Mesenchymal stem cell (in vitro differentiated cells and primary cell): ENCODE results near the gene IFRD1.

Experiments used
- DNase-seq: peaks from one replicate; pipeline ENCODE4 v3.0.0-alpha.2; 2013
- H2AFZ ChIP-seq: one replicate; pipeline ENCODE4 v1.6.1; 2013; ENCODE audit warnings: low read depth, mild to moderate bottlenecking, control low read depth, inconsistent platforms, low read length, moderate library complexity
- H2AK5ac ChIP-seq: 2 replicates; pipeline ENCODE4 v1.6.1; 2013; ENCODE audit warnings: low read length, moderate library complexity, mild to moderate bottlenecking, inconsistent platforms; ENCODE audit not compliant: severe bottlenecking
- H2BK120ac ChIP-seq: one replicate; pipeline ENCODE4 v1.6.1; 2013; ENCODE audit warnings: low read depth, mild to moderate bottlenecking, inconsistent platforms, low read length, moderate library complexity
- H2BK12ac ChIP-seq, 2 experiments: one replicate each; pipeline ENCODE4 v1.6.1; 2013; ENCODE audit warnings: inconsistent platforms in 2 of 2, low read length in 2 of 2, mild to moderate bottlenecking in 2 of 2, moderate library complexity in 2 of 2, control low read depth in 1 of 2
- H2BK15ac ChIP-seq: one replicate; pipeline ENCODE4 v1.6.1; 2013; ENCODE audit warnings: mild to moderate bottlenecking, low read depth, inconsistent platforms; ENCODE audit not compliant: poor library complexity, severe bottlenecking
- H2BK5ac ChIP-seq: 2 replicates; pipeline ENCODE4 v1.6.1; 2013; ENCODE audit warnings: low read depth, mild to moderate bottlenecking, low read length, control low read depth, inconsistent platforms; ENCODE audit not compliant: poor library complexity, severe bottlenecking
- H3K14ac ChIP-seq, 2 experiments: one replicate each; pipeline ENCODE4 v1.6.1; 2013; ENCODE audit warnings: inconsistent platforms in 2 of 2, low read length in 2 of 2, control low read depth in 1 of 2, mild to moderate bottlenecking in 1 of 2, moderate library complexity in 1 of 2
- H3K18ac ChIP-seq, 2 experiments: one replicate each; pipeline ENCODE4 v1.6.1; 2013; ENCODE audit warnings: inconsistent platforms in 2 of 2, low read length in 2 of 2, control low read depth in 1 of 2, low read depth in 1 of 2, mild to moderate bottlenecking in 1 of 2
- H3K23ac ChIP-seq, 2 experiments: one replicate each; pipeline ENCODE4 v1.6.1; 2013; ENCODE audit warnings: inconsistent platforms in 2 of 2, low read length in 2 of 2, mild to moderate bottlenecking in 2 of 2, moderate library complexity in 2 of 2, control low read depth in 1 of 2
- H3K27ac ChIP-seq: 2 replicates; pipeline ENCODE4 v1.5.1; 2013; ENCODE audit warnings: mild to moderate bottlenecking, moderate library complexity, low read length, control low read depth, inconsistent platforms; ENCODE audit not compliant: poor library complexity, severe bottlenecking
- H3K27me3 ChIP-seq, 2 experiments: 2 replicates each; pipeline versions ENCODE4 v1.6.1 to v1.7.0; 2013; ENCODE audit warnings: low read length in 2 of 2, mild to moderate bottlenecking in 2 of 2, moderate library complexity in 2 of 2, control low read depth in 1 of 2, inconsistent platforms in 1 of 2; ENCODE audit not compliant: control insufficient read depth in 1 of 2, insufficient read depth in 1 of 2
- H3K36me3 ChIP-seq, 2 experiments: 2 replicates each; pipeline versions ENCODE4 v1.6.1 to v1.7.0; 2013; ENCODE audit warnings: low read length in 2 of 2, control low read depth in 1 of 2, inconsistent platforms in 1 of 2, low read depth in 1 of 2, mild to moderate bottlenecking in 1 of 2; ENCODE audit not compliant: insufficient read depth in 2 of 2, control insufficient read depth in 1 of 2
- H3K4ac ChIP-seq, 2 experiments: one replicate each; pipeline ENCODE4 v1.6.1; 2013; ENCODE audit warnings: inconsistent platforms in 2 of 2, low read length in 2 of 2, mild to moderate bottlenecking in 2 of 2, moderate library complexity in 2 of 2, control low read depth in 1 of 2, low read depth in 1 of 2
- H3K4me1 ChIP-seq: 2 replicates; pipeline ENCODE4 v1.6.1; 2013; ENCODE audit warnings: low read depth, low read length, control low read depth; ENCODE audit not compliant: control insufficient read depth, insufficient read depth
- H3K4me2 ChIP-seq: 2 replicates; pipeline ENCODE4 v1.6.1; 2013; ENCODE audit warnings: low read length, mild to moderate bottlenecking, inconsistent platforms; ENCODE audit not compliant: poor library complexity, severe bottlenecking
- H3K4me3 ChIP-seq, 2 experiments: 2 replicates each; pipeline versions ENCODE4 v1.5.1 to v1.7.0; 2013; ENCODE audit warnings: low read length in 2 of 2, mild to moderate bottlenecking in 2 of 2, control low read depth in 1 of 2, low read depth in 1 of 2; ENCODE audit not compliant: insufficient read depth in 1 of 2
- H3K79me1 ChIP-seq: replicated peaks from 2 replicates; pipeline ENCODE4 v1.6.1; 2013; ENCODE audit warnings: mild to moderate bottlenecking, control low read depth, low read length, inconsistent platforms; ENCODE audit not compliant: poor library complexity, severe bottlenecking
- H3K9ac ChIP-seq: 2 replicates; pipeline ENCODE4 v1.7.0; 2013; ENCODE audit warnings: mild to moderate bottlenecking, low read length, moderate library complexity
- H3K9me3 ChIP-seq: 2 replicates; pipeline ENCODE4 v1.7.0; 2013; ENCODE audit warnings: mild to moderate bottlenecking, low read length; ENCODE audit not compliant: control insufficient read depth
- H4K8ac ChIP-seq: one replicate; pipeline ENCODE4 v1.6.1; 2013; ENCODE audit warnings: inconsistent platforms, mild to moderate bottlenecking, low read length, moderate library complexity
- H4K91ac ChIP-seq: one replicate; pipeline ENCODE4 v1.6.1; 2013; ENCODE audit warnings: mild to moderate bottlenecking, low read length, inconsistent platforms
- WGBS: methylation state at CpG from one replicate; pipeline ENCODE4 v1.1.7; 2013; ENCODE audit warnings: mixed read lengths; 5-methylcytosine and 5-hydroxymethylcytosine counted together

IFRD1 gene

GRCh38 chr7:112447406-112447805 is 2.9 kb upstream of the IFRD1 start:
- 83% methylated on average over 3 of the region's 3 CpGs for WGBS
- no peak overlapping the region for H2BK15ac ChIP-seq
- no peak overlapping the region for H3K4me3 ChIP-seq
- H3K4me2 ChIP-seq: no peak overlapping the region
- H2BK120ac ChIP-seq: no peak overlapping the region
- no peak overlapping the region for H2AK5ac ChIP-seq
- no peaks in the 10 kb centered on the region for H3K79me1 ChIP-seq
- no peak overlapping the region for H3K18ac ChIP-seq
- no peak overlapping the region for H3K9ac ChIP-seq
- no peaks in the 10 kb centered on the region for H3K36me3 ChIP-seq
- no peaks in the 10 kb centered on the region for H3K9me3 ChIP-seq
- H4K8ac ChIP-seq: no peak overlapping the region
- no peaks in the 10 kb centered on the region for H3K4me1 ChIP-seq
- H3K27me3 ChIP-seq: no peaks in the 10 kb centered on the region
- H3K27ac ChIP-seq: no peak overlapping the region
- no peak overlapping the region for H3K14ac ChIP-seq
- H2BK5ac ChIP-seq: no peak overlapping the region
- no peak overlapping the region for H3K23ac ChIP-seq
- no peak overlapping the region for H2AFZ ChIP-seq
- no peak for DNase-seq
- H4K91ac ChIP-seq: no peak overlapping the region
- no peak overlapping the region for H3K4ac ChIP-seq
- H2BK12ac ChIP-seq: no peak overlapping the region

DNA sequence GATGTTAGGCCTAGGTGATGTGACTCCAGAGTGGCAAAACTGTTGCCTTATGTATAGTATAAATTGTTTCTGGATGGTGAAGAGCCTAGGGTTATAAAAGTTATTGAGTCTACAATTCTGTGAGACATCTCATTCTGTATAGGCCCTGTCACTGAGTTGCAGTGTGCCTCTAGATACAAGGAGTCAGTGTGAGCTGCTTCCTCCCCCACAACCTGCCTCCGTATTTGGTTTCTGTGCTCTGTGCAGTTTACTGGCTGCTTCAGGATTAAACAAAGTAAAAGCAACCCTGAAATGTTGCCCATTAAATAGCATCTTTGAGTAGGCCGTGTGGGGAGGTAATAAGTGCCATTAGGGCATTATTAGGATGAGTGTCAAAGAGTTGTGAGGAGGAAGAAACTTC is 1.9 kb upstream of the IFRD1 start:
- Histone ChIP-seq H2BK12ac (no peak overlapping the region), H3K23ac (no peak overlapping the region), H3K4ac (no peak overlapping the region), H3K4me1 (no peaks in the 10 kb centered on the region), H3K27me3 (no peaks in the 10 kb centered on the region), H2BK15ac (no peak overlapping the region), H3K9ac (no peak overlapping the region), H3K4me2 (no peak overlapping the region), H2BK5ac (no peak overlapping the region), H3K18ac (no peak overlapping the region), H2BK120ac (no peak overlapping the region), H2AK5ac (peak overlapping the region; percentile 71), H3K79me1 (no peaks in the 10 kb centered on the region), H3K9me3 (no peaks in the 10 kb centered on the region), H3K27ac (no peak overlapping the region), H3K14ac (peak overlapping the region in 1 of 2 experiments; percentile 43), H4K91ac (no peak overlapping the region), H4K8ac (no peak overlapping the region), H3K4me3 (no peak overlapping the region), H2AFZ (no peak overlapping the region), H3K36me3 (no peaks in the 10 kb centered on the region)
- no peak for DNase-seq
- 90% methylated on average over 2 of the region's 2 CpGs for WGBS

- H2AFZ ChIP-seq: no peak overlapping the region
- no peak overlapping the region for H3K27ac ChIP-seq
- H3K9me3 ChIP-seq: no peaks in the 10 kb centered on the region
- H3K18ac ChIP-seq: no peak overlapping the region
- H2BK15ac ChIP-seq: no peak overlapping the region
- WGBS: 90% methylated on average over 3 of the region's 3 CpGs
- H2BK120ac ChIP-seq: no peak overlapping the region
- no peak overlapping the region for H3K4ac ChIP-seq
- peak overlapping the region; percentile 71 for H2AK5ac ChIP-seq
- H3K14ac ChIP-seq: peak overlapping the region in 1 of 2 experiments; percentile 43
- no peaks in the 10 kb centered on the region for H3K36me3 ChIP-seq
- H3K79me1 ChIP-seq: no peaks in the 10 kb centered on the region
- no peak overlapping the region for H3K23ac ChIP-seq
- H3K4me1 ChIP-seq: no peaks in the 10 kb centered on the region
- H3K9ac ChIP-seq: no peak overlapping the region
- no peak overlapping the region for H4K91ac ChIP-seq
- H3K4me2 ChIP-seq: no peak overlapping the region
- no peak overlapping the region for H3K4me3 ChIP-seq
- DNase-seq: no peak
- no peaks in the 10 kb centered on the region for H3K27me3 ChIP-seq
- no peak overlapping the region for H2BK12ac ChIP-seq
- no peak overlapping the region for H2BK5ac ChIP-seq
- no peak overlapping the region for H4K8ac ChIP-seq
Observed at GRCh38 chr7:112448891-112449290, 1.4 kb upstream of the IFRD1 start.

GRCh38 chr7:112449353-112449752 is 907 bp upstream of the IFRD1 start:
- no peak overlapping the region for H2BK5ac ChIP-seq
- H4K91ac ChIP-seq: no peak overlapping the region
- H3K27ac ChIP-seq: no peak overlapping the region
- no peak overlapping the region for H2BK12ac ChIP-seq
- peak overlapping the region in 1 of 2 experiments; percentile 95 for H3K4me3 ChIP-seq
- H2AFZ ChIP-seq: no peak overlapping the region
- H3K4ac ChIP-seq: no peak overlapping the region
- peak overlapping the region; percentile 99 for H3K9ac ChIP-seq
- H2BK120ac ChIP-seq: no peak overlapping the region
- DNase-seq: no peak
- H3K14ac ChIP-seq: no peak overlapping the region
- H3K4me1 ChIP-seq: peaks cover 3% of the 10 kb centered on the region
- H3K4me2 ChIP-seq: no peak overlapping the region
- H3K23ac ChIP-seq: no peak overlapping the region
- no peaks in the 10 kb centered on the region for H3K36me3 ChIP-seq
- H3K27me3 ChIP-seq: no peaks in the 10 kb centered on the region
- 90% methylated on average over 2 of the region's 5 CpGs for WGBS
- no peak overlapping the region for H4K8ac ChIP-seq
- no peaks in the 10 kb centered on the region for H3K9me3 ChIP-seq
- H2BK15ac ChIP-seq: no peak overlapping the region
- H3K18ac ChIP-seq: no peak overlapping the region
- no peaks in the 10 kb centered on the region for H3K79me1 ChIP-seq
- H2AK5ac ChIP-seq: no peak overlapping the region
